Natural killer cell (primary cell): Measurements from ENCODE around the gene AP2A2. TPM values are rescaled to one million over a fixed set of nuclear protein-coding genes. Genes with fewer than 3 reads are reported as not detected.

Source experiments
- ATAC-seq, 3 donors: fragments of 150-1000 bp in 2 of 3; fragments of 200-7000 bp in 1 of 3; cut with Tn5 transposase; 1 replicate in 1 of 3; 2 replicates in 2 of 3; pipeline ENCODE4 v1.10.0; 2021; ENCODE audit warnings: mild to moderate bottlenecking in 2 of 3, moderate library complexity in 2 of 3
- DNase-seq, 2 donors: peaks; one replicate each; pipeline versions ENCODE4 v3.0.0 to v3.0.0-alpha.2; 2013 to 2021; ENCODE audit warnings: mixed read lengths in 1 of 2
- H3K27ac ChIP-seq: one replicate; pipeline ENCODE4 v1.5.1; 2013; ENCODE audit warnings: mild to moderate bottlenecking, low read length
- H3K27me3 ChIP-seq: one replicate; pipeline ENCODE4 v1.6.1; 2013; ENCODE audit warnings: low read length; ENCODE audit not compliant: control insufficient read depth, insufficient read depth
- H3K36me3 ChIP-seq: one replicate; pipeline ENCODE4 v1.6.1; 2013; ENCODE audit warnings: low read length; ENCODE audit not compliant: control insufficient read depth, insufficient read depth
- H3K4me1 ChIP-seq: one replicate; pipeline ENCODE4 v1.6.1; 2013; ENCODE audit warnings: low read length; ENCODE audit not compliant: control insufficient read depth, insufficient read depth
- H3K4me3 ChIP-seq: one replicate; pipeline ENCODE4 v1.5.1; 2013; ENCODE audit warnings: low read length
- H3K9me3 ChIP-seq: one replicate; pipeline ENCODE4 v1.6.1; 2013; ENCODE audit warnings: low read length; ENCODE audit not compliant: control insufficient read depth, insufficient read depth
- H3K27ac Mint-ChIP-seq, 2 donors: one replicate each; pipeline ENCODE4 v1.8.0; 2022; ENCODE audit warnings: mild to moderate bottlenecking in 2 of 2, mixed read lengths in 2 of 2, moderate library complexity in 1 of 2
- H3K27me3 Mint-ChIP-seq, 2 donors: one replicate each; pipeline ENCODE4 v1.8.0; 2022; ENCODE audit warnings: low read depth in 2 of 2, mixed read lengths in 2 of 2
- H3K36me3 Mint-ChIP-seq: one replicate; pipeline ENCODE4 v1.8.0; 2022; ENCODE audit warnings: mixed read lengths
- H3K4me1 Mint-ChIP-seq, 2 donors: one replicate each; pipeline ENCODE4 v1.8.0; 2022; ENCODE audit warnings: mixed read lengths in 2 of 2
- H3K4me3 Mint-ChIP-seq: one replicate; pipeline ENCODE4 v1.8.0; 2022; ENCODE audit warnings: mild to moderate bottlenecking, moderate library complexity, mixed read lengths
- H3K9me3 Mint-ChIP-seq, 2 donors: one replicate each; pipeline ENCODE4 v1.8.0; 2022; ENCODE audit warnings: mixed read lengths in 2 of 2
- CTCF ChIP-seq: fragments of 200-600 bp; IDR thresholded peaks from one replicate; pipeline ENCODE4 v1.8.0; 2022; ENCODE audit warnings: antibody characterized with exemption
- WGBS: methylation state at CpG from one replicate; pipeline ENCODE4 v1.1.7; 2013; ENCODE audit warnings: missing lambda C conversion rate; ENCODE audit not compliant: insufficient coverage; 5-methylcytosine and 5-hydroxymethylcytosine counted together
- intact Hi-C: fragments of 100-400 bp; cut with micrococcal nuclease; formaldehyde crosslinking; loops from one replicate; pipeline ENCODE4 v1.14.2; 2022
- total RNA-seq, 4 donors: library from RNA; stranded (reverse); fragments of 120-200 nt in 1 of 4; gene quantifications; one replicate each; pipeline versions ENCODE4 v1.2.3 to v1.2.4, GENCODE V29; 2013 to 2022

AP2A2 gene
- total RNA-seq, 3 donors from 2014 or later (not counting 1 experiment from before 2014, with no cell fraction given), result 57.2 to 120 (median 82.9) TPM

DNA sequence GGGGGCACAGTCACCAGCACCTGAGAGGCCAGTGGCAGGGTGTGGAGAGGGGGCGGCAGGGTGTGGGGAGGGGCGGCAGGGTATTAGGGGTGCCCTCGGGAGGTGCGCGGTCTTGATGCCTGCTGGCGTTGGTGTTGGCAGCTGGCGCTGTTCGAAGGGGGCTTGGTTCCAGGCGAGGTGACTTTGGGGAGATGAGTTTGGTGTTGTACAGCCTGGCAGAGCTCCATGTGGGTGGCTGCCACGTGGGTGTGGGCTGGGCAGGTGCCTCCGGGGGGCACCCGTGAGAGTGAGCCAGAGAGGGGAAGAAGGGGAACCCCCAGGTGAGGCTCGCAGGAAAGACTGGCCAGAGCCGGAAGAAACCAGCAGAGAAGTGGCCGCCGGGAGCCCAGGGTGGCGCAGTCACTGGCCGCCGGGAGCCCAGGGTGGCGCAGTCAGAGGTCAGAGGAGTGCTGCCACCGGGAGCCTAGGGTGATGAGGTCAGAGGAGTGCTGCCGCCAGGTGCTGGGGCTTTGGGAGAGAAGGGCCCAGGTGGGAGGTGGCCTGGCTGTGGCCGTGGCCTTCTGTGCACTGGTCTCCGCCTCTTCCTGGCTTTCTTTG is 66.1 kb downstream of the AP2A2 start:
- WGBS, result 79% methylated on average over 24 of the region's 24 CpGs
- H3K27ac ChIP-seq, result no peak overlapping the region
- DNase-seq, result no peak
- peaks cover 20 to 26% of the 10 kb centered on the region in 2 donors for H3K4me1 Mint-ChIP-seq
- no peaks in the 10 kb centered on the region for H3K27me3 Mint-ChIP-seq
- H3K27ac Mint-ChIP-seq, result no peak overlapping the region
- no peaks in the 10 kb centered on the region for H3K27me3 ChIP-seq
- TF ChIP-seq CTCF, result no peak
- ATAC-seq, result no peak
- no peak overlapping the region for H3K4me3 Mint-ChIP-seq
- peaks cover 48% of the 10 kb centered on the region for H3K36me3 ChIP-seq
- no peak overlapping the region for H3K4me3 ChIP-seq
- no peaks in the 10 kb centered on the region for H3K9me3 Mint-ChIP-seq
- no peaks in the 10 kb centered on the region for H3K9me3 ChIP-seq
- intact Hi-C loops, result no loop called here
- H3K36me3 Mint-ChIP-seq, result no peaks in the 10 kb centered on the region
- peaks cover 9% of the 10 kb centered on the region for H3K4me1 ChIP-seq

GRCh38 chr11:992577-992976 is 66.9 kb downstream of the AP2A2 start:
- no peaks in the 10 kb centered on the region for H3K27me3 Mint-ChIP-seq
- intact Hi-C loops, result no loop called here
- H3K4me3 Mint-ChIP-seq, result no peak overlapping the region
- H3K9me3 Mint-ChIP-seq, result no peaks in the 10 kb centered on the region
- Histone ChIP-seq H3K27ac (no peak overlapping the region), H3K36me3 (peaks cover 46% of the 10 kb centered on the region), H3K4me3 (no peak overlapping the region), H3K9me3 (no peaks in the 10 kb centered on the region), H3K4me1 (peaks cover 10% of the 10 kb centered on the region), H3K27me3 (no peaks in the 10 kb centered on the region)
- WGBS, result 97% methylated on average over 16 of the region's 16 CpGs
- no peak overlapping the region for H3K27ac Mint-ChIP-seq
- no peak for DNase-seq
- H3K36me3 Mint-ChIP-seq, result no peaks in the 10 kb centered on the region
- no peak for ATAC-seq
- TF ChIP-seq CTCF, result no peak
- peaks cover 23 to 31% of the 10 kb centered on the region in 2 donors for H3K4me1 Mint-ChIP-seq

DNA sequence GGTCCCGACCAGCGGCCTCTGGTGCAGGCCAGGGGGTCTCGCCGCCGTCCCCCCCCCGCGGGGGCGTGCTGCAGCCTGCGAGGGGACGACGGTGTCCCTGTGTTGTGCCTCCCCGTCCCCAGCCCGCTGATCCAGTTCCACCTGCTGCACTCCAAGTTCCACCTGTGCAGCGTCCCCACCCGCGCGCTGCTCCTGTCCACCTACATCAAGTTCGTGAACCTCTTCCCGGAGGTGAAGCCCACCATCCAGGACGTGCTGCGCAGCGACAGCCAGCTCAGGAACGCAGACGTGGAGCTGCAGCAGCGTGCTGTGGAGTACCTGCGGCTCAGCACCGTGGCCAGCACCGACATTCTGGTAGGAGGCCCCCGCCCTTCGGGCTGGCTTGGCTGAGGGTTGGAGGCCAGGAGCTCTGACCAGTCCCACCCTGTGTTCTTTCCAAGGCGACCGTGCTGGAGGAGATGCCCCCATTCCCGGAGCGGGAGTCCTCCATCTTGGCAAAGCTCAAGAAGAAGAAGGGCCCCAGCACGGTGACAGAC is 68.0 kb downstream of the AP2A2 start:
- H3K9me3 Mint-ChIP-seq, result no peaks in the 10 kb centered on the region
- Histone ChIP-seq H3K27me3 (no peaks in the 10 kb centered on the region), H3K4me3 (no peak overlapping the region), H3K4me1 (peaks cover 10% of the 10 kb centered on the region), H3K9me3 (no peaks in the 10 kb centered on the region), H3K36me3 (peaks cover 38% of the 10 kb centered on the region), H3K27ac (no peak overlapping the region)
- no peak overlapping the region for H3K27ac Mint-ChIP-seq
- no peaks in the 10 kb centered on the region for H3K36me3 Mint-ChIP-seq
- intact Hi-C loops, result no loop called here
- no peak overlapping the region for H3K4me3 Mint-ChIP-seq
- peaks cover 23 to 31% of the 10 kb centered on the region in 2 donors for H3K4me1 Mint-ChIP-seq
- ATAC-seq, result no peak
- DNase-seq, result no peak
- no peaks in the 10 kb centered on the region for H3K27me3 Mint-ChIP-seq
- WGBS, result 99% methylated on average over 35 of the region's 35 CpGs
- TF ChIP-seq CTCF, result no peak
